ENCODE results near the gene IL37.

- TF ChIP-seq CTCF (IDR thresholded peaks at IDR 0.05) (no peak), POLR2A (IDR thresholded peaks at IDR 0.05) (no peak), EP300 (IDR thresholded peaks at IDR 0.05) (no peak)
Observed at GRCh38 chr2:112947374-112947773, 36.4 kb downstream of the IL37 start.
